GM19239 (cell line): ENCODE results near the gene TNFSF8.

Source experiments
- DNase-seq: peaks from one replicate; pipeline ENCODE4 v3.0.0; 2011; ENCODE audit warnings: low spot score; ENCODE audit not compliant: insufficient read length
- FAIRE-seq: peaks from 2 replicates; lab custom pipeline; 2011; peaks lifted over from hg19 to GRCh38; lab: Jason Lieb, UNC

TNFSF8 gene

GRCh38 chr9:114883709-114884108 is 46.7 kb downstream of the TNFSF8 start:
- FAIRE-seq = peak; percentile 18
- DNase-seq = no peak

DNA sequence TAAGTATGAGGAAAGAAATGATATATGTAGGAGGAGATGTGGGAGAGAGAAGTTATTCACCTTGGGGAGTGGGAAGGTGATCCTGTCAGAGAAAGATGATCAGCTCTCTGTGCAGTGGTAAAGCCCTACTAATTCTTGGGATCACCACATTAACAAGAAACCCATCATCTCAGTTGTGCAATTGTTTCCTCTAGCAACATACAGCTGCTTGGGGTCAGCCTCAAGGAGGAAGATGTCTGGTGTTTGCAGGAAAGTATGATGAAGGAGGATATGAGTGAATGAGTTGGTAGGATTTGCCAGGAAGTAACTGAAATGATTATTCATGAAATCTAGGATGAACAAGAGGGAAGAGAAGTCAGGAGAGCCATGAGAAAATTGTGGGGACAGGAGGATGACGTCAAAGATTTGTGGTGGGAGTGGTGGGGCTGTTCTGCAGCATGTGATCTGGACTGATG is 50.1 kb downstream of the TNFSF8 start:
- DNase-seq = no peak
- no peak for FAIRE-seq

DNA sequence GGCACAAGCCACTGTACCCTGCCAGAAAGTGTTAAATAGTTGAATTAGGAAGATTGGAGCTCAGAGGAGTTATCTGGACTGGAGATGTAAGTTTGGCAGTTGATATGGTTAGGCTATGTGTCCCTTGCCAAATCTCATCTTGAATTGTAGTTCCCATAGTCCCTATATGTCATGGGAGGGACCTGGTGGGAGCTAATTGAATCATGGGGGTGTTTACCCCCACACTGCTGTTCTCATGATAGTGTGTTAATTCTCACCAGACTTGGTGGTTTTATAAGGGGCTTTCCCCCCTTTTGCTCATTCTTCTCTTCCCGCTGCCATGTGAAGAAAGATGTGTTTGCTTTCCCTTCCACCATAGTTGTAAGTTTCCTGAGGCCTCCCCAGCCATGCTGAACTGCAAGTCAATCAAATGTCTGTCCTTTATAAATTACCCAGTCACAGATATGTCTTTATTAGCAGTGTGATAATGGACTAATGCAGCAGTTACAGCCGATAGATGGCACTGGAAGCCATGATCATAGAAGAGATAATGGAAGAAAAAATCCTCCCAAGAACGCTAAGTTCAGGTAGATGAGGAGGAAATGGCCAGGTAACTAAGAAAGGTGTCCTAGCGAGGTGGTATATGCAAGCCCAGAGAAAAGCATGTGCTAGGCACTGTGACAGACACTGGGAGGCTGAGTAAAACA is 51.4 kb downstream of the TNFSF8 start:
- FAIRE-seq (no peak), DNase-seq (no peak)

DNA sequence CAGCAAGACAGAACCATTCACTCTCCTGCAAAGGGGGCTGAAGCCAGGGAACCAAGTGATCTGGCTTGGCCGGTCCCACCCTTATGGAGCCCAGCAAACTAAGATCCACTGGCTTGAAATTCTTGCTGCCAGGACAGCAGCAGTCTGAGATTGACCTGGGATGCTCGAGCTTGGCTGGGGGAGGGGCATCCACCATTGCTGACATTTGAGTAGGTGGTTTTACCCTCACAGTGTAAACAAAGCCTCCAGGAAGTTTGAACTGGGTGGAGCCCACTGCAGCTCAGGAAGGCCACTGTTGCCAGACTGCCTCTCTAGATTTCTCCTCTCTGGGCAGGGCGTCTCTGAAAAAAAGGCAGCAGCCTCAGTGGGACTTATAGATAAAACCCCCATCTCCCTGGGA is 60.5 kb downstream of the TNFSF8 start:
- no peak for DNase-seq
- no peak for FAIRE-seq

- DNase-seq (no peak), FAIRE-seq (no peak)
These were observed 61.0 kb downstream of the TNFSF8 start for GRCh38 chr9:114869378-114869777.

- FAIRE-seq (no peak), DNase-seq (no peak)
These were observed 63.1 kb downstream of the TNFSF8 start for GRCh38 chr9:114867327-114867726.

DNA sequence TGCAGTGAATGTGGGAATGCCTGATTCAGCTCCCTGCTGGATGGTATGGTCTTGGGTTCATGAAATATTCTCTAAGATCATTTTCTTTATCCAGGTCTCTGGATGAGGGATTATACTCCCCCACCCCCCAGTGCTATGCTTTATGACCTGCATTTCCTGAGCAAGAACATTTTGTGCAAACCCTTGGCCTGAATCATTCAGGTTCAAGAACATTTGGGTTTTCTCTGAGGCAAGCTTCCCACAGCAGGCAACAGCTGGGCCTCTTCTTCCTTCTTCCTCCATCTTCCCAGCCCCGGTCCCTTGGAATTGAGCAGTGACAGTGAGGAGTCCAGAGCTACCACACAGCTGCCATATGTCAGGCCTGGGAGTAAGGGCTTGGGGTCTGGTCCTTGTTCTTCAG is 65.9 kb downstream of the TNFSF8 start:
- FAIRE-seq = no peak
- no peak for DNase-seq

GRCh38 chr9:114861922-114862605 is 68.3 kb downstream of the TNFSF8 start:
- FAIRE-seq (no peak), DNase-seq (no peak)

GRCh38 chr9:114861273-114861672 is 69.1 kb downstream of the TNFSF8 start:
- no peak for DNase-seq
- no peak for FAIRE-seq

GRCh38 chr9:114860187-114860586 is 70.2 kb downstream of the TNFSF8 start:
- FAIRE-seq = no peak
- DNase-seq = no peak

DNA sequence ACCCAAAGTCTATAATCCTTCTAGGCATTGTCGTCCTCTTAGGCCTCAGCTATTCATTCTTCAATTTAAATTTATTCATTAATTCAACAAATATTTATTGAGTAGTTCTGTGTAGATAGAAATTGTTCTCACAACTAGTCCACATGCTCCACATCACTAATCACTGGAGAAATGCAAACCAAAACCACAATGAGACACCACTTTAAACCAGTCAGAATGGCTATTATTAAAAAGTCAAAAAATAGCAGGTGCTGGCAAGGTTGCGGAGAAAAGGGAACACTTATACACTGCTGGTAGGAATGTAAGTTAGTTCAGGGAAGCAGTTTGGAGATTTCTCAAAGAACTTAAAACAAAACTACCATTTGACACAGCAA is 73.5 kb downstream of the TNFSF8 start:
- no peak for FAIRE-seq
- no peak for DNase-seq

DNA sequence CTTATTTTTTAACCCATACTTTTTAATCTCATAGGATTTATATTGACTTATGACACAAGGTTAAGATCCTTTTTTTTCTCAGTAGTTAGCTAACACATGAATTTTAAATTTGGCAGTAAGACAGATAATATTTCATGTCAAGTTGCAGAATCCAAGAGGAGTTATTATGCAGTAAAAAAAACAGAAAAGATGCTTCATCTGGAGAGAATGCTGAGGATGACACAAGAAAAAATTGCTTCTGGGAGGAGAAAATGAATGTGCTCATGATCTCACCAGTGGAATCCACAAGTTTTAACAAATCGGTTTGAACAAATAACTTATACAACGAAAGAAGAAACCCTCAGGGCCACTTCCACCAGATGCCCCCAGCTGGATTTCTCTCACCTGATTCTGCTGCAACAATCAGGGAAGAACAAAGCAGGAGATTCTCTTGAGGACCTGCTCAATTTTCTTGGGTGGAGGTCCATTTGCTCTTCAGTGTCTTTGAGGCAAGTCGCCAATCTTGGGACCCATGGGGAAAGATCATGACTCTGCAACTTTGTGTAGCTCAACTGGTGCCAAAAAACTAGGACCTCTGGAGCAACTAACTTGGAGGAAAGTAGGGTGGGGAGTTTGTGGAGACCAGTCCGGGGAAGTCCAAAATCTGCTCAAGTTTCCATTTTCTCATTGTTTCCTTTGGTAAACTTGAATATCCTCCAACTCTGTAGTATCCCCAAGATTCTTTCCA is 74.0 kb downstream of the TNFSF8 start:
- no peak for FAIRE-seq
- no peak for DNase-seq

DNA sequence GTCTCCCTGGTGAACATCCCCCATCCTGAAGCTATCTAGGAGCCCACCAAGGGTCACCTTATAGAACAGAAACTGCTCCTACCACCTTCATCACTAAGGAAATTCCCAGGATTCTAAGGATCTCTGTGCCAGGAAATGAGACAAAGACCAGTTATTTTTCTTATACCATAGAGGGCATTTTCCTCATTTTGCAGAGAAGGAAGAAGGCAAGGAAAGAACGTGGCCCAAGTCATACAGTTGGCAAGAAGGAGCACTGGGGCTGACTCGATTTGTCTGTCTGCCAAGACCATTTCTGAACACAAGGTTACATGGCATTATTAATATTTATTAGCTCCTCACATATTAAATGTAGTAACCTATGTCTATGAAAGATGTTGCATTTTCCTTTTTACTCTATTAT is 74.9 kb downstream of the TNFSF8 start:
- FAIRE-seq (no peak), DNase-seq (no peak)

DNA sequence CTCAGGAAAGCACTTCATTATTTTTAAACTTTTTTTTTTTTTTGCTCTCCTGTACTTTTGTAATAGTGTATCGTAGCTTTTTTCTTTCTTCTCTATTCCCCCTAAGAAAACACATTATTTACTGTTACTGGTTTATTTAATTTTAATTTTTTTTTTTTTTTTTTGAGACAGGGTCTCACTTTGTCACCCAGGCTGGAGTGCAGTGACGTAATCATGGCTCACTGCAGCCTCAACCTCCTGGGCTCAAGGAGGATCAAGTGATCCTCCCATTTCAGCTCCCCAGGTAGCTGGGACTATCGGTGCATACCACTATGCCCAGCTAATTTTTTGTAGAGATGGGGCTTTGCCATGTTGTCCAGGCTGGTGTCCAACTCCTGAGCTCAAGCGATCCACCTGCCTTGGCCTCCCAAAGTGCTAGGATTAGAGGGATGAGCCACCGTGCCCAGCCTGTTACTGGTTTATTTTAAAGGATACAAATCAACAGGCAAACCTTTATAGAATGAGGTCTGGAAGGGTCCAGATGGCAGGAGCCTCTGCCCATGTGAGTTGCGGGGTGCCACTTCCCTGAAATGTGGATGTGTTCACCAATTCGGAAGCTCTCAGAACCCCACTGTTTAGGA is 75.5 kb downstream of the TNFSF8 start:
- DNase-seq (no peak), FAIRE-seq (no peak)

DNA sequence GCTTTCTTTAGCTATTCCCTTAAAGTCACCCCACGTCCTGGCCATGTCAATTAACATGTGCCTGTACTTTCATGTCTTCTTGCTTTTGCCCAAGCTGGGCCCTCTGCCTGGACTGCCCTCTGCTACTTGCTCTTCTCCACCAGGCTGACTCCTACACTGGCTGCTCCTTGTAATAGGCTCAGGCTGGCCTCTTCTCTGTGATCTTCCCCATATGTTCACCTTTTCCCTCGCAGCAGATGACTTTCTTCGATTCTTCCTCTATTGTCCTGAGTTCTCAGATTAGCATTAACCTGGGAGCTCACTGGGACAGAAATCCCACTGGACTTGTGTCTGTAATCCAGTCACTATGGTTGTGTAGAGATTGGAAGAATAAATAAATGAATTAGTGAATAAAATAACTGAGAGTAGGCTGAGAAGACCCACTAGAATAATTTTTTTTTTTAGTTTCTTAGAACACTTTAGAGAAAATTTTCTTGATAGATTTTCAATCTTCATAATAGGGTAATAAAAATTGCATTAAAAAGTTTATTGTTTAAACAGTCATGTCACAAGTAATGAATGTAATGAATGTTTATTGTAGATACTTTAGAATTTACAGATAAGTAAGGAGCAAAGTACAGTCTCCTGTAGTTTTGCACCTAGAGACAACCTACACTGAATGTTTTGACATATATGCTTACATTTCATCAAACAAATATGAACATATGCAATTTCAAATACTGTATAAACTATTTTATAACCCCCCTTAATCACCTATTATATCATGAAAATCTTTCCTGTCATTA is 77.1 kb downstream of the TNFSF8 start:
- DNase-seq (no peak), FAIRE-seq (no peak)

GRCh38 chr9:114852050-114852594 is 78.3 kb downstream of the TNFSF8 start:
- FAIRE-seq (no peak), DNase-seq (no peak)

DNA sequence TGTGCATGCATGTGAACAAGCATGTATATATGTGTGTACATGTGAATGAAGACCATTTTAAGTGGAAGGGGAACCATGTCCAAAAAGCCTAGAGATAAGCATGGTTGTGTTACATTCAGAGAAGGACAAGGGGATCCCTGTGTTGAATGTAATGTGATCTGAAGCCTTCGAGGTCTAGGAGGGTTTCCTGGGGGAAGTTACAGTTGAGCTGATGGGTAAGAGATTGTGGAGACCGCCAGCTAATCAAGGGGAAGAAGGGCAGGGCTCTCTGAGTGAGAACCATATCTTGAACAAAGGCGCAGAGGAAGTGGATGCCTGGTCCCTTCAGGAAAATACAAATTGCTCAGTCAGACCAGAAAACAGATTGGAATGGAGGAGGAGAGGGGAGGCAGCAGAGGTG is 79.1 kb downstream of the TNFSF8 start:
- FAIRE-seq = no peak
- no peak for DNase-seq
